ENCODE measurements around the gene CCT7.

DNA sequence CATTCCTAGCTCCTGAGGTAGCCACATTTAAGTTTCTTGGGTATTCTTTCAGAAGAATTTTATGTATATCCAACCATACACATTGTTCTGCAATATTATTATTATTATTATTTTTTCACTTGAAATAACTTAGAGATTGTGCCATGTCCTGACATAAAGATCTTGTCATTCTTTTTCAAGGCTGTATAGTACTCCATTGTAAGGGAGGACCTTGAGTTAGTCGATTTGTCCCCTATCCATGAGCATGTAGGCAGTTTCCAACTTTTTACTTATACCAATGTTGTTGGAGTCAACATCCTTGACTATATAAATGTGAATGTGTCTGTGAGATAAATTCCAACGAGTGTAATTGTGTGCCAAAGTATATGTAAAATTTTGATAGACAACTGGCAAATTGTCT lies 60.1 kb downstream of the CCT7 start:
- TF ChIP-seq EP300 (conservative IDR thresholded peaks at IDR 0.05; ENCODE audit: poor library complexity, severe bottlenecking) = no peak
- no peak for TF ChIP-seq SMC3 (conservative IDR thresholded peaks at IDR 0.05; ENCODE audit: poor library complexity)
- no peak for TF ChIP-seq POLR2AphosphoS5 (IDR thresholded peaks at IDR 0.05)
- TF ChIP-seq, protein P1, sequence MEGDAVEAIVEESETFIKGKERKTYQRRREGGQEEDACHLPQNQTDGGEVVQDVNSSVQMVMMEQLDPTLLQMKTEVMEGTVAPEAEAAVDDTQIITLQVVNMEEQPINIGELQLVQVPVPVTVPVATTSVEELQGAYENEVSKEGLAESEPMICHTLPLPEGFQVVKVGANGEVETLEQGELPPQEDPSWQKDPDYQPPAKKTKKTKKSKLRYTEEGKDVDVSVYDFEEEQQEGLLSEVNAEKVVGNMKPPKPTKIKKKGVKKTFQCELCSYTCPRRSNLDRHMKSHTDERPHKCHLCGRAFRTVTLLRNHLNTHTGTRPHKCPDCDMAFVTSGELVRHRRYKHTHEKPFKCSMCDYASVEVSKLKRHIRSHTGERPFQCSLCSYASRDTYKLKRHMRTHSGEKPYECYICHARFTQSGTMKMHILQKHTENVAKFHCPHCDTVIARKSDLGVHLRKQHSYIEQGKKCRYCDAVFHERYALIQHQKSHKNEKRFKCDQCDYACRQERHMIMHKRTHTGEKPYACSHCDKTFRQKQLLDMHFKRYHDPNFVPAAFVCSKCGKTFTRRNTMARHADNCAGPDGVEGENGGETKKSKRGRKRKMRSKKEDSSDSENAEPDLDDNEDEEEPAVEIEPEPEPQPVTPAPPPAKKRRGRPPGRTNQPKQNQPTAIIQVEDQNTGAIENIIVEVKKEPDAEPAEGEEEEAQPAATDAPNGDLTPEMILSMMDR (IDR thresholded peaks at IDR 0.05; ENCODE audit: poor library complexity, severe bottlenecking) = no peak
- no peak for TF ChIP-seq EZH2 (IDR thresholded peaks at IDR 0.05; ENCODE audit: borderline replicate concordance, insufficient read depth, low read length, poor library complexity, severe bottlenecking)
- TF ChIP-seq RAD21 (conservative IDR thresholded peaks at IDR 0.05) = no peak
- no peak for TF ChIP-seq TAF1 (IDR thresholded peaks at IDR 0.05; ENCODE audit: low read depth)
- TF ChIP-seq, protein P2, sequence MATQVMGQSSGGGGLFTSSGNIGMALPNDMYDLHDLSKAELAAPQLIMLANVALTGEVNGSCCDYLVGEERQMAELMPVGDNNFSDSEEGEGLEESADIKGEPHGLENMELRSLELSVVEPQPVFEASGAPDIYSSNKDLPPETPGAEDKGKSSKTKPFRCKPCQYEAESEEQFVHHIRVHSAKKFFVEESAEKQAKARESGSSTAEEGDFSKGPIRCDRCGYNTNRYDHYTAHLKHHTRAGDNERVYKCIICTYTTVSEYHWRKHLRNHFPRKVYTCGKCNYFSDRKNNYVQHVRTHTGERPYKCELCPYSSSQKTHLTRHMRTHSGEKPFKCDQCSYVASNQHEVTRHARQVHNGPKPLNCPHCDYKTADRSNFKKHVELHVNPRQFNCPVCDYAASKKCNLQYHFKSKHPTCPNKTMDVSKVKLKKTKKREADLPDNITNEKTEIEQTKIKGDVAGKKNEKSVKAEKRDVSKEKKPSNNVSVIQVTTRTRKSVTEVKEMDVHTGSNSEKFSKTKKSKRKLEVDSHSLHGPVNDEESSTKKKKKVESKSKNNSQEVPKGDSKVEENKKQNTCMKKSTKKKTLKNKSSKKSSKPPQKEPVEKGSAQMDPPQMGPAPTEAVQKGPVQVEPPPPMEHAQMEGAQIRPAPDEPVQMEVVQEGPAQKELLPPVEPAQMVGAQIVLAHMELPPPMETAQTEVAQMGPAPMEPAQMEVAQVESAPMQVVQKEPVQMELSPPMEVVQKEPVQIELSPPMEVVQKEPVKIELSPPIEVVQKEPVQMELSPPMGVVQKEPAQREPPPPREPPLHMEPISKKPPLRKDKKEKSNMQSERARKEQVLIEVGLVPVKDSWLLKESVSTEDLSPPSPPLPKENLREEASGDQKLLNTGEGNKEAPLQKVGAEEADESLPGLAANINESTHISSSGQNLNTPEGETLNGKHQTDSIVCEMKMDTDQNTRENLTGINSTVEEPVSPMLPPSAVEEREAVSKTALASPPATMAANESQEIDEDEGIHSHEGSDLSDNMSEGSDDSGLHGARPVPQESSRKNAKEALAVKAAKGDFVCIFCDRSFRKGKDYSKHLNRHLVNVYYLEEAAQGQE (IDR thresholded peaks at IDR 0.05; ENCODE audit: borderline replicate concordance) = no peak
- no peak for TF ChIP-seq MXI1 (conservative IDR thresholded peaks at IDR 0.05; ENCODE audit: poor library complexity, severe bottlenecking)

Measured in neural cell (in vitro differentiated cells).